Hepatocyte (in vitro differentiated cells): ENCODE results near the gene PCDHGA9.

Experiments used
- EZH2 ChIP-seq: fragments of 200-600 bp; sonication (generic); IDR thresholded peaks from 2 replicates; pipeline ENCODE4 v1.6.1; 2016; ENCODE audit warnings: antibody characterized with exemption, mild to moderate bottlenecking, borderline replicate concordance
- EZH2phosphoT487 ChIP-seq: fragments of 200-600 bp; sonication (generic); IDR thresholded peaks from one replicate; pipeline ENCODE4 v1.6.1; 2018; ENCODE audit warnings: antibody characterized with exemption, mild to moderate bottlenecking, low read depth, moderate library complexity; ENCODE audit not compliant: unreplicated experiment, severe bottlenecking
- TF ChIP-seq, protein P1 (sequence below): fragments of 200-600 bp; sonication (generic); IDR thresholded peaks from 2 replicates; pipeline ENCODE4 v1.5.1; 2016; ENCODE audit warnings: antibody characterized with exemption, mild to moderate bottlenecking; ENCODE audit not compliant: poor library complexity

DNA sequence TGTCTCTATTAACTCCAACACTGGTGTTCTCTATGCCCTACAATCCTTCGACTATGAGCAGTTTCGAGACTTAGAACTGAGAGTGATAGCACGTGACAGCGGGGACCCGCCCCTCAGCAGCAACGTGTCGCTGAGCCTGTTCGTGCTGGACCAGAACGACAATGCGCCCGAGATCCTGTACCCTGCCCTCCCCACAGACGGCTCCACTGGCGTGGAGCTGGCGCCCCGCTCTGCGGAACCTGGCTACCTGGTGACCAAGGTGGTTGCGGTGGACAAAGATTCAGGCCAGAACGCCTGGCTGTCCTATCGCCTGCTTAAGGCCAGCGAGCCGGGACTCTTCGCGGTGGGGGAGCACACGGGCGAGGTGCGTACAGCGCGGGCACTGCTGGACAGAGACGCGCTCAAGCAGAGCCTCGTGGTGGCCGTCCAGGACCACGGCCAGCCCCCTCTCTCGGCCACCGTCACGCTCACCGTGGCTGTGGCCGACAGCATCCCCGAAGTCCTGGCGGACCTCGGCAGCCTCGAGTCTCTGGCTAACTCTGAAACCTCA is 20.2 kb downstream of the PCDHGA9 start:
- TF ChIP-seq, protein P1, sequence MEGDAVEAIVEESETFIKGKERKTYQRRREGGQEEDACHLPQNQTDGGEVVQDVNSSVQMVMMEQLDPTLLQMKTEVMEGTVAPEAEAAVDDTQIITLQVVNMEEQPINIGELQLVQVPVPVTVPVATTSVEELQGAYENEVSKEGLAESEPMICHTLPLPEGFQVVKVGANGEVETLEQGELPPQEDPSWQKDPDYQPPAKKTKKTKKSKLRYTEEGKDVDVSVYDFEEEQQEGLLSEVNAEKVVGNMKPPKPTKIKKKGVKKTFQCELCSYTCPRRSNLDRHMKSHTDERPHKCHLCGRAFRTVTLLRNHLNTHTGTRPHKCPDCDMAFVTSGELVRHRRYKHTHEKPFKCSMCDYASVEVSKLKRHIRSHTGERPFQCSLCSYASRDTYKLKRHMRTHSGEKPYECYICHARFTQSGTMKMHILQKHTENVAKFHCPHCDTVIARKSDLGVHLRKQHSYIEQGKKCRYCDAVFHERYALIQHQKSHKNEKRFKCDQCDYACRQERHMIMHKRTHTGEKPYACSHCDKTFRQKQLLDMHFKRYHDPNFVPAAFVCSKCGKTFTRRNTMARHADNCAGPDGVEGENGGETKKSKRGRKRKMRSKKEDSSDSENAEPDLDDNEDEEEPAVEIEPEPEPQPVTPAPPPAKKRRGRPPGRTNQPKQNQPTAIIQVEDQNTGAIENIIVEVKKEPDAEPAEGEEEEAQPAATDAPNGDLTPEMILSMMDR: no peak
- TF ChIP-seq EZH2phosphoT487: no peak
- no peak for TF ChIP-seq EZH2
